Kasumi-1 (cell line): Measurements from ENCODE around the gene LYZL4.

Experiments
- DNase-seq, 2 experiments: peaks; one replicate each; lab custom pipeline; 2025; lab: John Stamatoyannopoulos, UW

The LYZL4 gene

GRCh38 chr3:42425736-42426407, 15.5 kb upstream of the LYZL4 start:
- DNase-seq: no peak

GRCh38 chr3:42424911-42425310, 14.5 kb upstream of the LYZL4 start:
- no peak for DNase-seq

DNA sequence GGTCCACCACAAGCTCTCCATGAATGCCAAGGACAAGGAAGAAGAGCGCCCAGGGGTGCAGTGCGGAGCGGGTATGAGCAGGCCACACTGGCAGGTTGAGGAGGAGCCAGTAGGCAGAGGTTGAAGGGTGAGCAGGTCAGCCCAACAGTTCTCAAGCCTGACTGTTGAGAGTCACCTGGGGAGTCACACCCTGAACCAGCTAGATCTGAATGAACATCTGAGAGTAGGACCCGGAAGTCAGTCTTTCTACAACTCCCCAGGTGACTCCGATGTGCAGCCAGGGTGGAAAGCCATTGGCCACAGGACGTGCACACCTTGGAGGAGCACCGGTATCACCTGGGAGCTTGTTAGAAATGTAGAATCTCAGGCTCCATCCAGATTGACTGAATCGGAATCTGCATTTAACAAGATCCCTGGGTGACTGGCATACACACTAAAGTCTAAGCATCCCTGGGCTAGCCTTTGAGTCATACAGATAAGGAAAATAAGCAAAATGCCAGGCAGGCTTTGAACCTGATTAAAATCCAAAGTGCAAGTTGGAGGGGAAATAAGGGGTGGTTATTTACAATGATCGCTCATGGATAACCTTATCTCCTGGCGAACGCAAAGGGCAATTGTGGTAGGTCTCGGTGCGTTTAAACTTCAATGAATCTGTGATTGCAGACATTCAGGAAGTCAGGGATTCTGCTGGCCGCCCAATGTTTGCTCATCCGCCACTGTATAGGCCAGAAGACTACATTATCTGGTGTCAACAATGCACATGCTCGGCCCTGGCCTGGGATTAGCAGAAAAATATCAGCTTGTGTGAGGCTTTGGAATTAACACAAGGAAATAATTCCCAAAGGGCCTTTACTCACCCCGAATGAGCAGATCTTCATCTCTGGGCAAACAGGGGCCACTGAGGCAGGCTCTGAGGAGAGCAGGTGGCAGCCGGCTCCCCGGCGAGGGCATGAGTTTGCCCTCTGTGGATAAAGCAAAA, 11.7 kb upstream of the LYZL4 start:
- no peak for DNase-seq

- DNase-seq: no peak
Measured at GRCh38 chr3:42419563-42419962, 9.2 kb upstream of the LYZL4 start.

DNA sequence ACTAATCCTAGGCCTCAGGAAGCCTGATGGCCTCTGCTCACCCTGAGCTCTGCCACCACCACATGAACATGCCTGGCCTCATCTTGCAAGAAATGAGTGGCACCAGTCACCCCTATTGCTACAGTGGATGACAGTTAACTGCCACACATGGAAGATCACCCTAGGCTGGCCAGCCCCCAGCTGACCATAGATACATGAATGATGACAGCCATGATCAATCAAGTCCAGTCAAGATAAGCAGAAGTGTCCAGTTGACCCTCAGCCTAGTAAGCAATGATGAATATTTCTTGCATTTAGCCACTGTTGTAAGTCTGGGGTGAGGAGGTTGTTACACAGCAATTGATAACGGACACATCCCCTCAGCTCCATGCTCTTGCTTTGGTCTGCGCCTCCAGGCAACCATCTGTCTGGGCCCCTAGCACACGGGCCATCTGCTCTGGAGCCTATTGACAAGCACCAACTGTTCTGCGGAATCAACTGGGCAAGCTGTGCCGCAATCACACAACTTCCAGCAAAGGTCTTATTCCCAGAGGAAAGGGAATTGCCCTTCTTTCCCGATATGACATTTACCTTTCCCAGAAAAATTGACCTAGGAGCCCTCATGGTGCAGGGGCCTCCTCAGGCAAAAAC, 2.2 kb upstream of the LYZL4 start:
- no peak for DNase-seq

- DNase-seq: no peak
Measured at GRCh38 chr3:42411429-42411828, 1.0 kb upstream of the LYZL4 start.

DNA sequence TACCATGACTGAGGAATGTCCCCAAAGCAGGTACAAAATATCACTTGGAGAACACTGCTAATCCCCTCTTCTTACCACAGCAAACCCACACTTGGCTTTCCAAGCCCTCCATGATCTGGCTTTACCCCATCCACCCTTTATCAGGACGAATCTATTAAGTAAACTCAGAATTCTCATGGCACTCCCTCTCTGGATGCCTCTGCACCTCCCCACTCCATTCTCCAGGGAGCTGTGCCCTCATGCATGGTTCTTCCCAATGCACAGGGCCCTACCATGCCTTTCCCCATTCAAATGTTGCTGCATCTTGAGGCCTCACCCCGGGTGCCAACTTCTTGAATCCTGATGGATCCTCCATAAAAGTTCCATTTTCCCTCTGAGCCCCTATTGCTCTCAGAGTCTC, 2.3 kb downstream of the LYZL4 start:
- DNase-seq: no peak

DNA sequence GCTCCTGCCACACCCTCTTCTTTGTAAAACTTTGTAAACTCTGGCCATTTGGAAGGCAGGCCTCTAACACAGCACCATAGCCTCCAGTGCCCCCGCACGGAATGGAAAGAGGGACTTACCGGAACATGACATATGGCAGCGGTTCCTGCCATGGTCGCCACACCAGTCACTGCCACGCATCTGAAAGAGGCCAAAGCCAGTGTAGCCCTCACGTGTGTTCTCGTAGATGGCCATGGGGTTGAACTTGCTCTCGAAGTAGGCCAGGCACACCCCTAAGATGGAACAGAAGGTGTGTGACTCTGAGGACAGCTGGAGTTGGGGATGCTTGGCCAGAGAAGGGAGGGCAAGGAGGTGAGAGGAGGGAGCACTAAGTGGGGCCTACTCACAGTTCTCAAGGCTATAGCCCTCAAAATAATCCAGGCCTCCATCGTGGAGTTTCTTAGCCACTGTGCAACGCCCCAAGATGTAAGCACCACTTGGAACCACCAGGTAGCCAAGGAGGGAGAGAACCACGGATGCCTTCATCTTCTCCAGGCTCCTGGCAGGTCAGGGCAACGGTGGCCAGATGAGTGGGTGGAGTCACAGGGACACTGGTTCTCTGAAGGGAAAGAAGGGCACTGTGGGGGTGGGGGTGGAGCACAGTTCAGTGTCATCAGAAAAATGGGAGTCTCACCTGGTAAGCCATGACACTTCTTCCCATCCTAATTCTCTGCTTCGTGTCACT, 3.5 kb downstream of the LYZL4 start:
- DNase-seq: no peak

- no peak for DNase-seq
Measured at GRCh38 chr3:42405857-42406256, 4.6 kb downstream of the LYZL4 start.

DNA sequence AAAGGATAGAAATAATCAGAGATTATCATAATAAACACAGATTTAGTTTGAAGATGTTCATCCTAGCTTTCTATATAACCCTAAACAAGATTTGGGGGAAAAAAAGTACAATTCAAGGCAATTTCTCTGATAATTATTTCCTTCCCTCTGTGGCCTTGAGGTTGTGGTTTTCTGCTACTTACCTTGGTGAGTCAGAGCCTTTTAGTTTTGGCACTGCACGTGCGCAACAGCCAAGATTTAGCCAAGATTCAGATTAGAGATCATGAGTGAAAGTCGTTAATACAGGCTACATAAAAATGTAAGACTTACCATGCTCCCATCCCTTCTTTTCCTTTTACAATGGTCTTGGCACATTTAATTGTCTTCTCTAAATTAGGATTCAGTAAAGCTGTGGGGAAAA, 6.7 kb downstream of the LYZL4 start:
- DNase-seq: no peak

GRCh38 chr3:42402394-42403096, 7.9 kb downstream of the LYZL4 start:
- DNase-seq: no peak

DNA sequence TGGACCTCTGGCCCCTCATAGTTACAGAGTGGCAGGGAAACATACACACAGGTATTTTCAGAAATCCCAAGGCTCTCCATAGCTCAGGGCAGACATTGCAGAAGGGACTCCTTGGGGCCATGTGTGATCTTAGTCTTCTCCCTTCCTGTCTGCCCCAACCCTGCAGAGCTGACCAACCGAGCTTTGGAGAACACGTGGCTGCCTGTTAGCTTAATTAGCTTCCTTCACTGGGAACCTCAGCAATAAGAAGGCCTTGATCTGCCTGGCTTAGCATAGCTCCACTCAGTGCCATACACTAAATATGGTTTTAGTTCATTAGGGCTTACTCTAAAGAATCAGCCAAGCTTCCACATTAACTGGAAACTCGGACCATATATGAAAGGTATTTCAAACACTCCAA, 12.3 kb downstream of the LYZL4 start:
- DNase-seq: no peak

DNA sequence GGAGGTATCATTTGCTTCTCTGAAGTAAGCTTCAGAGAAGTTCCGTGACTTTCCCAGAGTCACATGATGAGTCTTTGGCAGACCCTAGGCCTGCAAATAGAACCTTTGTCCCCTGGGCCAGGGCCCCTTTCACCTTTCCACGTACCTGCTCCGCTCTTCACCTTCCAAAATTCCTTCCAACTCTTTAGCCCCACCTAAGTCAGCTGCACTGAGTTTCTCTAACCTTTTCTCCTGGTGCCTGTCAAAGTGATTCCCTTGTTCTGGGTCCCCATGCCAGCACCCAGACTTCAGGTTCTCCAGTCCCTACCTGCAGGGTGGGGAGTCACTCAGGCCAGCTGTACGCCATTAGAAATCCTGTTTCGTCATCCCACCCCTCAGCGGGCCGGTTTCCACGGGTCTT, 12.8 kb downstream of the LYZL4 start:
- DNase-seq: no peak

GRCh38 chr3:42394579-42395288, 15.7 kb downstream of the LYZL4 start:
- DNase-seq: no peak

DNA sequence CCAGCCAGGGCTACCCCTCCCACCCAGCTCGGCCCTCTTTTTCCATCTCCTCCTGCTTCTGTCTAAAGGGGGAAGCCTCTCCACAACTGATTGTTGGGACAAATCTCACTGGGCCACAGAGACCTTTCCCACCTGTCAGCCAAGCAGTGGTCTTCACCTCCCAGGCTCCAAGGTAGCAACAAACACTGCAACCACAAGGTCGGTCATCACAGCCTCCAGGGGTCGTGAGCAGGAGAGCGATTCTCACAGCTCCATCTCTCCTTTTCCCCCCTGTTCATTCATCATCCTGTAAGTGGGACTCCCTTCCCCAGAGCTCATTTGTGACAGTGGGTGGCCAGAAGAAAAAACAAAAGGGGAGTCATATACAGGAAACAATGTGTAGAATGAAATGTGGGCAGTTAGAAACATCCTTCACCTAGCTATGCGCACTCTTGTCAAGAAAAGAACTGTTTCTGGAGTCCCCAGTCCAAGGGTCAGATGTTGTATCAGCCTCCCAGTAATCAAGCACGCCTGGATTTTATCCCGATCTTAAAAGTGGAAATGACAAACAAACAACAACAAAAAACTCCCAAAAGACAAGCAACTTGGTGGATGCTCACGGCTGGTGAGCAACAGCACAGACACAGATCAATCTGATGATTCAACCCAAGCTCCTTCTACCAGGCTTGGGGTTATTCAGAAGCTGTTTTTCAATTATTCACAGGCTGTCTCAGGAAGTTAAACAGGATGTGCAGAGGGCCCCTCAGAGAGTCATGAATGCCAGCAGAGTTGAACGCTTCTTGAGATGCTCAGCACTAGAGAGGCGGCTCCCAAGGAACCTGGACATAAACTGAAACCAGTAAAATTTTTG, 22.4 kb downstream of the LYZL4 start:
- peak; percentile 70 to 77 for DNase-seq

DNA sequence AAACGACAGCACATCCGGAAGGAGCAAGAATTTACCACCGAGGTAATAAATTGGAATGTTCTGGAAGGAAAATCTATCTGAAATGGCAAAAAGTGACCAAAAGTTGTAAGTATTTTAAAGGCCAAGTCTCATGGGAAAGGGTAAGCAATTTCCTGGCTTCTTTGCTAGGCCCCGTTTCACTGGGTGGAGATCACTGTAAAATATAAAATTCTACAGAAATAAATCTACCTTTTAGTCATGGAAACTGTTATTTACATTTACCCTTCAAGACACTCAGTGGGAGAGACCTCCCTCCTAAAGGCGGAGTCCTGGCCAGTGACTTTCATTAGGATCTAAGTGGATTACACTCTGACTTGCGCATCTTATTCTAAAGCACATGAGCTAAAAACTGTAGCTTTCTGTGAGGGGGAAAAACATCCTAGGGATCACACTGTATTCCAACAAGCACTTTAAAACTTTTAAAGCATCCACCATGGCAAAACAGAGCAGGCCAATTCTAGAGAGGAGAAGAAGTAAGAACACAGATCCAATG, 28.8 kb downstream of the LYZL4 start:
- DNase-seq: no peak

GRCh38 chr3:42377681-42378080, 32.7 kb downstream of the LYZL4 start:
- no peak for DNase-seq

- peak; percentile 70 to 72 for DNase-seq
Measured at GRCh38 chr3:42376344-42376798, 34.0 kb downstream of the LYZL4 start.

GRCh38 chr3:42375121-42375800, 35.1 kb downstream of the LYZL4 start:
- peak; percentile 84 to 89 for DNase-seq
